ENCODE results near the gene MTA1.

- no peak for TF ChIP-seq CTCF (IDR thresholded peaks at IDR 0.05)
- no peak for TF ChIP-seq POLR2AphosphoS5 (IDR thresholded peaks at IDR 0.05)
Observed at GRCh38 chr14:105430042-105430441, 10.4 kb downstream of the MTA1 start.

Measured in upper lobe of left lung (tissue), 4 donors.